Tongue (tissue), 3 donors: ENCODE results near the gene PKIB. TPM values are rescaled to one million over a fixed set of nuclear protein-coding genes. Genes with fewer than 3 reads are reported as not detected.
"Not testable (repeated sequence)": the region's sequence is repeated elsewhere in the genome, so short reads cannot be mapped to it uniquely, and the experiment has no call there.

Source experiments
- DNase-seq: peaks from one replicate; pipeline ENCODE4 v3.0.0-alpha.2; 2015
- small RNA-seq: library from RNA; depleted of rRNA; stranded (forward); fragments of <200 nt; gene quantifications from one replicate; pipeline ENCODE3, GENCODE V24; 2014; ENCODE audit warnings: low replicate concordance
- total RNA-seq: library from RNA; depleted of rRNA; stranded (reverse); fragments of >200 nt; gene quantifications from one replicate; pipeline ENCODE4 v1.2.3, GENCODE V29; 2014

The PKIB gene
- total RNA-seq, 1 donor from 2014 or later: 7.1 TPM

- not testable (repeated sequence) for DNase-seq
These were observed 138.7 kb downstream of the PKIB start for GRCh38 chr6:122748945-122749344.

- DNase-seq: no peak
These were observed 139.3 kb downstream of the PKIB start for GRCh38 chr6:122749451-122750050.

- no peak for DNase-seq
These were observed 141.1 kb downstream of the PKIB start for GRCh38 chr6:122751326-122751725.

- no peak for DNase-seq
These were observed 142.3 kb downstream of the PKIB start for GRCh38 chr6:122752459-122752858.

GRCh38 chr6:122753000-122753687 is 142.9 kb downstream of the PKIB start:
- DNase-seq: no peak

GRCh38 chr6:122753688-122754056 is 143.5 kb downstream of the PKIB start:
- no peak for DNase-seq

- no peak for DNase-seq
These were observed 144.1 kb downstream of the PKIB start for GRCh38 chr6:122754191-122754731.

- DNase-seq: no peak
These were observed 145.7 kb downstream of the PKIB start for GRCh38 chr6:122755901-122756300.

- no peak for DNase-seq
These were observed 148.7 kb downstream of the PKIB start for GRCh38 chr6:122758927-122759334.

GRCh38 chr6:122760330-122760729 is 150.1 kb downstream of the PKIB start:
- DNase-seq: no peak

- no peak for DNase-seq
These were observed 156.1 kb downstream of the PKIB start for GRCh38 chr6:122766256-122766655.

GRCh38 chr6:122770835-122771601 is 160.8 kb downstream of the PKIB start:
- no peak for DNase-seq

GRCh38 chr6:122772724-122773415 is 162.7 kb downstream of the PKIB start:
- DNase-seq: no peak

Small RNA genes within 50 kb of the gene (small RNA-seq; reads per million reads assigned to genes)
- gene RN7SL564P: not detected

Other genes with a start within 250 kb of the PKIB start
- gene HSF2, start 210.8 kb upstream of the PKIB start, total RNA-seq: 106 TPM
- 244 TPM for gene SERINC1, start 138.6 kb upstream of the PKIB start, total RNA-seq
- gene FABP7, start 169.3 kb downstream of the PKIB start, total RNA-seq: 4.8 TPM
- 11.3 TPM for gene SMPDL3A, start 178.9 kb downstream of the PKIB start, total RNA-seq